K562 (cell line): ENCODE results near the gene SUGT1. TPM values are rescaled to one million over a fixed set of nuclear protein-coding genes. Genes with fewer than 3 reads are reported as not detected.

Experiments
- ATAC-seq: fragments of 200-7000 bp; cut with Tn5 transposase; 3 replicates; pipeline ENCODE4 v1.9.1; 2020; ENCODE audit warnings: moderate library complexity
- BruUV-seq: library from RNA; stranded (reverse); fragments of 400-500 nt; replicated peaks from 2 replicates; lab custom pipeline; 2021; lab: Mats Ljungman, UMichigan
- CTCF ChIA-PET: fragments of 300-600 bp; formaldehyde crosslinking; extraction: SDS; loops from one replicate; lab custom pipeline; 2021; ENCODE audit warnings: low intra/inter-chr PET ratio; lab: Yijun Ruan, JAX
- POLR2A ChIA-PET: fragments of 300-600, 350-650 bp; sonication (Branson Sonifier 250); formaldehyde crosslinking; extraction: SDS; loops from one replicate; lab custom pipeline; 2021; ENCODE audit warnings: antibody characterized with exemption, inconsistent platforms; lab: Yijun Ruan, JAX
- DNase-seq, 4 experiments: peaks; one replicate each; pipeline versions ENCODE4 v3.0.0 to v3.0.0-alpha.2; 2011 to 2018; ENCODE audit warnings: low spot score in 3 of 4, mixed read lengths in 3 of 4; ENCODE audit errors: extremely low read depth in 1 of 4
- FAIRE-seq: peaks from 2 replicates; lab custom pipeline; 2011; peaks lifted over from hg19 to GRCh38; lab: Jason Lieb, UNC
- H2AFZ ChIP-seq: 2 replicates; pipeline ENCODE4 v1.6.0; 2011; ENCODE audit warnings: low read depth, low read length, control low read depth, inconsistent platforms
- H3K27ac ChIP-seq: fragments of 200-600 bp; 3 replicates; pipeline ENCODE4 v1.8.0; 2011; ENCODE audit warnings: low read depth, mild to moderate bottlenecking, control low read depth, inconsistent platforms, low read length, moderate library complexity, mixed read lengths; ENCODE audit errors: extremely low read depth
- H3K27me3 ChIP-seq, 2 experiments: fragments of 300-600 bp in 1 of 2; 2 replicates in 1 of 2; 3 replicates in 1 of 2; pipeline versions ENCODE4 v1.6.0 to v1.8.0; 2011; ENCODE audit warnings: inconsistent platforms in 2 of 2, low read length in 2 of 2, mild to moderate bottlenecking in 1 of 2, mixed read lengths in 1 of 2, moderate library complexity in 1 of 2; ENCODE audit not compliant: control insufficient read depth in 2 of 2, insufficient read depth in 2 of 2
- H3K36me3 ChIP-seq: fragments of 300-600 bp; 3 replicates; pipeline ENCODE4 v1.8.0; 2011; ENCODE audit warnings: mild to moderate bottlenecking, low read length, inconsistent platforms; ENCODE audit not compliant: control insufficient read depth, insufficient read depth
- H3K4me1 ChIP-seq, 2 experiments: fragments of 200-600 bp in 1 of 2; replicated peaks in 1 of 2; 2 replicates in 1 of 2; 3 replicates in 1 of 2; pipeline versions ENCODE4 v1.5.1 to v1.8.0; 2011; ENCODE audit warnings: inconsistent platforms in 2 of 2, low read length in 2 of 2, mild to moderate bottlenecking in 1 of 2, mixed read lengths in 1 of 2, moderate library complexity in 1 of 2; ENCODE audit not compliant: control insufficient read depth in 2 of 2, insufficient read depth in 2 of 2
- H3K4me2 ChIP-seq: 2 replicates; pipeline ENCODE4 v1.6.1; 2011; ENCODE audit warnings: low read length, control low read depth, inconsistent platforms, mixed read lengths; ENCODE audit not compliant: insufficient read depth
- H3K4me3 ChIP-seq: fragments of 200-600 bp; sonication (generic), shearing (Covaris generic); 2 replicates; pipeline ENCODE4 v1.5.1; 2016; ENCODE audit warnings: control low read depth, inconsistent platforms
- H3K79me2 ChIP-seq: fragments of 200-600 bp; 3 replicates; pipeline ENCODE4 v1.8.0; 2011; ENCODE audit warnings: low read length, inconsistent platforms; ENCODE audit not compliant: control insufficient read depth, insufficient read depth
- H3K9ac ChIP-seq, 2 experiments: 2 replicates each; pipeline versions ENCODE4 v1.6.0 to v1.6.1; 2011; ENCODE audit warnings: low read depth in 2 of 2, low read length in 2 of 2, control low read depth in 1 of 2, inconsistent platforms in 1 of 2, mild to moderate bottlenecking in 1 of 2, mixed read lengths in 1 of 2; ENCODE audit not compliant: insufficient read depth in 1 of 2
- H3K9me1 ChIP-seq: one replicate; pipeline ENCODE4 v1.6.0; 2011; ENCODE audit warnings: inconsistent platforms, mild to moderate bottlenecking, low read length, moderate library complexity; ENCODE audit not compliant: control insufficient read depth, insufficient read depth
- H3K9me3 ChIP-seq: replicated peaks from 2 replicates; pipeline ENCODE4 v1.5.1; 2011; ENCODE audit warnings: low read depth, low read length, inconsistent platforms; ENCODE audit not compliant: control insufficient read depth, insufficient read depth
- H4K20me1 ChIP-seq: replicated peaks from 2 replicates; pipeline ENCODE4 v1.6.1; 2011; ENCODE audit warnings: low read length, inconsistent platforms, mixed read lengths; ENCODE audit not compliant: control insufficient read depth, insufficient read depth
- BRF1 ChIP-seq: IDR thresholded peaks from 3 replicates; pipeline ENCODE4 v1.6.1; 2011; ENCODE audit warnings: borderline replicate concordance, mild to moderate bottlenecking; ENCODE audit not compliant: insufficient read length; ENCODE audit errors: extremely low read depth
- PURB ChIP-seq: sonication (generic); formaldehyde crosslinking; IDR thresholded peaks from 2 replicates; pipeline ENCODE4 v1.9.0; 2021; ENCODE audit warnings: low read depth, mild to moderate bottlenecking, missing genetic modification reagents
- SIN3A ChIP-seq, 2 experiments: fragments of 150-350 bp in 1 of 2; IDR thresholded peaks; 2 replicates each; pipeline ENCODE4 v1.6.1; 2011 to 2016; ENCODE audit warnings: borderline replicate concordance in 2 of 2, low read depth in 2 of 2, low read length in 2 of 2, mild to moderate bottlenecking in 2 of 2, moderate library complexity in 2 of 2; ENCODE audit not compliant: control insufficient read depth in 1 of 2
- WGBS: fragments of 100-300 bp; shearing (Covaris generic); methylation state at CpG from one replicate; pipeline ENCODE4 v1.1.6; 2016; ENCODE audit warnings: low coverage, mixed read lengths; ENCODE audit not compliant: insufficient coverage; ENCODE audit errors: missing lambda C conversion rate; 5-methylcytosine and 5-hydroxymethylcytosine counted together
- in situ Hi-C: fragments of 300-500 bp; cut with MboI; formaldehyde crosslinking; loops from 4 replicates; pipeline ENCODE4 v1.15.0; 2018; ENCODE audit warnings: inconsistent platforms, mixed read lengths
- intact Hi-C: fragments of 100-400 bp; cut with micrococcal nuclease; formaldehyde crosslinking; loops from 2 replicates; pipeline ENCODE4 v1.14.2; 2022
- polyA plus RNA-seq, 8 experiments: library from polyadenylated mRNA; depleted of rRNA in 4 of 8; stranded (reverse) in 5 of 8; unstranded in 3 of 8; fragments of >200 nt; fragmentation: Nextera tagmentation in 2 of 8; fragmentation: Illumina TruSeq in 1 of 8; extraction: Ambion mirVana in 2 of 8; extraction: Trizol in 1 of 8; gene quantifications; 2 replicates each; pipeline versions ENCODE4 v1.2.1 to v1.2.3, GENCODE V29; 2011 to 2014; ENCODE audit warnings: inconsistent platforms in 1 of 8, missing spikeins in 1 of 8
- total RNA-seq, 7 experiments: library from RNA; depleted of rRNA in 6 of 7; stranded (reverse); fragments of >200 nt in 6 of 7; fragmentation: Illumina TruSeq in 2 of 7; extraction: Trizol in 2 of 7; gene quantifications; 2 replicates each; pipeline versions ENCODE4 v1.2.1 to v1.2.3, GENCODE V29; 2011 to 2021; ENCODE audit warnings: low replicate concordance in 1 of 7
- TF ChIP-seq, protein P1 (sequence below): fragments of 450-650 bp; IDR thresholded peaks from one replicate; pipeline ENCODE4 v1.6.1; 2018; ENCODE audit warnings: mild to moderate bottlenecking, moderate library complexity; ENCODE audit not compliant: partially characterized antibody
- TF ChIP-seq, protein P2 (sequence below): fragments of 450-650 bp; formaldehyde crosslinking; IDR thresholded peaks from 2 replicates; pipeline ENCODE4 v1.4.0; 2022; ENCODE audit warnings: missing genetic modification characterization

Gene SUGT1
- total and polyA plus RNA-seq, 9 of the 15 experiments (the other 6 are each of a cell fraction or from before 2014, with no cell fraction given) = 38.1 to 67.1 (median 53.8) TPM

DNA sequence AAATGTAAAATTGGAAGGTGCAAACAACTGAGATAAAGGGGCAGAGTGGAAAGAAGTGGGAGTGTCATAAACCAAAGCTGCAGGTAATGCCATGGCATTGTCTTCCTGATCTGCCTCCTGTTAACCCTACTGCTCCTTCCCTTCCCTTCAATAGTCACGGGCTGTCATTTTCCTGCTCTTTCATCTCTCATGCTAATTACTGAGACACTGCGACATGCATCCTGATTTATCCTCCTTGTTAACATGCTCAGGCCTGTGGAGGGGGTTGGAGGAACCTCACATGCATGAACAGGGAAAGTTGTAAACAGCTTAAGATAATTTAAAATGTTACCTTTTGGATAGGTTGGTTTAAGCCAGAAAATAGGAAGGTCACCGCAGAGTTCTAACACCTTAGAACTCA, 59.7 kb downstream of the SUGT1 start:
- no TSS peak for BruUV-seq
- H3K4me3 ChIP-seq = no peak overlapping the region
- intact Hi-C loops (no loop called here), in situ Hi-C loops (no loop called here)
- H3K27me3 ChIP-seq = no peaks in the 10 kb centered on the region
- no peaks in the 10 kb centered on the region for H3K9me3 ChIP-seq
- no peaks in the 10 kb centered on the region for H3K9me1 ChIP-seq
- no peaks in the 10 kb centered on the region for H3K79me2 ChIP-seq
- DNase-seq = no peak
- no peaks in the 10 kb centered on the region for H4K20me1 ChIP-seq
- H3K9ac ChIP-seq = no peak overlapping the region
- no peak overlapping the region for H2AFZ ChIP-seq
- no peak for ATAC-seq
- no peak for TF ChIP-seq BRF1
- no peak for TF ChIP-seq PURB (CRISPR knock-in tag)
- no peak for TF ChIP-seq SIN3A (IDR thresholded peaks at IDR 0.05; ENCODE audit: borderline replicate concordance in 2 of 2, control insufficient read depth in 1 of 2, low read depth in 2 of 2, low read length in 2 of 2)
- TF ChIP-seq, protein P1, sequence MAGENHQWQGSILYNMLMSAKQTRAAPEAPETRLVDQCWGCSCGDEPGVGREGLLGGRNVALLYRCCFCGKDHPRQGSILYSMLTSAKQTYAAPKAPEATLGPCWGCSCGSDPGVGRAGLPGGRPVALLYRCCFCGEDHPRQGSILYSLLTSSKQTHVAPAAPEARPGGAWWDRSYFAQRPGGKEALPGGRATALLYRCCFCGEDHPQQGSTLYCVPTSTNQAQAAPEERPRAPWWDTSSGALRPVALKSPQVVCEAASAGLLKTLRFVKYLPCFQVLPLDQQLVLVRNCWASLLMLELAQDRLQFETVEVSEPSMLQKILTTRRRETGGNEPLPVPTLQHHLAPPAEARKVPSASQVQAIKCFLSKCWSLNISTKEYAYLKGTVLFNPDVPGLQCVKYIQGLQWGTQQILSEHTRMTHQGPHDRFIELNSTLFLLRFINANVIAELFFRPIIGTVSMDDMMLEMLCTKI = no peak
- TF ChIP-seq, protein P2, sequence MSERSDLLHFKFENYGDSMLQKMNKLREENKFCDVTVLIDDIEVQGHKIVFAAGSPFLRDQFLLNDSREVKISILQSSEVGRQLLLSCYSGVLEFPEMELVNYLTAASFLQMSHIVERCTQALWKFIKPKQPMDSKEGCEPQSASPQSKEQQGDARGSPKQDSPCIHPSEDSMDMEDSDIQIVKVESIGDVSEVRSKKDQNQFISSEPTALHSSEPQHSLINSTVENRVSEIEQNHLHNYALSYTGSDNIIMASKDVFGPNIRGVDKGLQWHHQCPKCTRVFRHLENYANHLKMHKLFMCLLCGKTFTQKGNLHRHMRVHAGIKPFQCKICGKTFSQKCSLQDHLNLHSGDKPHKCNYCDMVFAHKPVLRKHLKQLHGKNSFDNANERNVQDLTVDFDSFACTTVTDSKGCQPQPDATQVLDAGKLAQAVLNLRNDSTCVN (CRISPR knock-in tag) = no peak
- H3K27ac ChIP-seq = no peak overlapping the region
- H3K4me2 ChIP-seq = no peak overlapping the region
- CTCF ChIA-PET = no interaction called here
- FAIRE-seq = no peak
- no peaks in the 10 kb centered on the region for H3K4me1 ChIP-seq
- WGBS = 4% methylated on average over 3 of the region's 3 CpGs
- POLR2A ChIA-PET = interaction anchor here (0.8 kb wide), 1 partner anchor 59 kb away, joined by 3 read pairs; the partner anchor contains the start of gene SUGT1
- no peaks in the 10 kb centered on the region for H3K36me3 ChIP-seq
